Measurements from ENCODE around the gene RBBP7.

RBBP7 gene

GRCh38 chrX:16828124-16828908, 41.8 kb downstream of the RBBP7 start:
- no peaks in the 10 kb centered on the region for H3K9me3 ChIP-seq (ENCODE audit: control extremely low read depth in 1 of 5, control insufficient read depth in 4 of 5, insufficient read depth in 2 of 5, low read depth in 1 of 5, low read length in 4 of 5)
- H3K27me3 ChIP-seq (replicated peaks in 2 of 5; ENCODE audit: control insufficient read depth in 4 of 5, insufficient read depth in 5 of 5, low read length in 4 of 5), result peaks cover 0 to 12% (median 0%) of the 10 kb centered on the region in 5 experiments
- ChIA-PET POLR2A (no interaction called here), CTCF (interaction anchor here (0.9 to 1.8 kb wide), 3 partner anchors 11 to 218 kb away, joined by 3 to 4 read pairs (median 3); no protein-coding TSS in a partner anchor)
- peaks cover 3 to 35% (median 26%) of the 10 kb centered on the region in 4 experiments for H3K36me3 ChIP-seq (ENCODE audit: control insufficient read depth in 4 of 4, insufficient read depth in 4 of 4, low read length in 3 of 4)
- H3K27ac ChIP-seq (ENCODE audit: insufficient read depth in 1 of 2, low read depth in 1 of 2, low read length in 2 of 2, poor library complexity in 1 of 2, severe bottlenecking in 2 of 2), result no peak overlapping the region
- no peaks in the 10 kb centered on the region for H3K4me1 ChIP-seq (ENCODE audit: control extremely low read depth in 1 of 4, control insufficient read depth in 4 of 4, insufficient read depth in 4 of 4, low read length in 3 of 4)
- no peak for DNase-seq
- WGBS (ENCODE audit: insufficient coverage), result 100% methylated on average over 5 of the region's 6 CpGs
- no peak overlapping the region for H3K4me3 ChIP-seq (ENCODE audit: control insufficient read depth in 1 of 7, extremely low read depth in 1 of 7, insufficient read depth in 4 of 7, low read depth in 2 of 7, low read length in 6 of 7)

GRCh38 chrX:16827225-16827624, 42.9 kb downstream of the RBBP7 start:
- ChIA-PET CTCF (interaction anchor here (0.9 to 1.8 kb wide), 5 partner anchors 7 to 219 kb away, joined by 3 to 6 read pairs (median 3); no protein-coding TSS in a partner anchor), POLR2A (no interaction called here)
- peaks cover 0 to 8% (median 0%) of the 10 kb centered on the region in 5 experiments for H3K27me3 ChIP-seq (replicated peaks in 2 of 5; ENCODE audit: control insufficient read depth in 4 of 5, insufficient read depth in 5 of 5, low read length in 4 of 5)
- WGBS (ENCODE audit: insufficient coverage), result 100% methylated on average over 1 of the region's 2 CpGs
- no peak overlapping the region for H3K27ac ChIP-seq (ENCODE audit: insufficient read depth in 1 of 2, low read depth in 1 of 2, low read length in 2 of 2, poor library complexity in 1 of 2, severe bottlenecking in 2 of 2)
- peaks cover 3 to 35% (median 25%) of the 10 kb centered on the region in 4 experiments for H3K36me3 ChIP-seq (ENCODE audit: control insufficient read depth in 4 of 4, insufficient read depth in 4 of 4, low read length in 3 of 4)
- no peak for DNase-seq
- no peaks in the 10 kb centered on the region for H3K4me1 ChIP-seq (ENCODE audit: control extremely low read depth in 1 of 4, control insufficient read depth in 4 of 4, insufficient read depth in 4 of 4, low read length in 3 of 4)
- H3K4me3 ChIP-seq (ENCODE audit: control insufficient read depth in 1 of 7, extremely low read depth in 1 of 7, insufficient read depth in 4 of 7, low read depth in 2 of 7, low read length in 6 of 7), result no peak overlapping the region
- no peaks in the 10 kb centered on the region for H3K9me3 ChIP-seq (ENCODE audit: control extremely low read depth in 1 of 5, control insufficient read depth in 4 of 5, insufficient read depth in 2 of 5, low read depth in 1 of 5, low read length in 4 of 5)

DNA sequence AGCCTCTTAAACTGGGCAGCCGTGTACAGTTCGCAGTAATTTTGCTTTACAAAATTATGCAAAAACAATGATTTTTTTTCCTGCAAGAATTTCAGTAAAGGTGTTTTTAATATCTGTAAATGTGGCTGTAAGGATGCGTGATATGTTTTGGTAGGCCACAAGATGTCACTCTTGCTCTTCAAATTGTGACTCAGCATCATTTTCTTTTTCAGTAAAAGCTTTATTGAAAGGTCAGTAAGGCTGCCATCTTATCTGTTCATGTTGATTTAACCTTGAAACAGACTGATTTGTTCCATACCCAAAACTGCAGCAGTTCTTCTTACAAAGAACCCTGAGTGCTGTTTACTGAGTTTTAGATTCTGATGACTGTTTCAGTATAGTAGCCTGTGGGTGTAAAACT, 44.0 kb downstream of the RBBP7 start:
- H3K4me1 ChIP-seq (ENCODE audit: control extremely low read depth in 1 of 4, control insufficient read depth in 4 of 4, insufficient read depth in 4 of 4, low read length in 3 of 4), result no peaks in the 10 kb centered on the region
- H3K36me3 ChIP-seq (ENCODE audit: control insufficient read depth in 4 of 4, insufficient read depth in 4 of 4, low read length in 3 of 4), result peaks cover 3 to 31% (median 21%) of the 10 kb centered on the region in 4 experiments
- H3K27me3 ChIP-seq (replicated peaks in 2 of 5; ENCODE audit: control insufficient read depth in 4 of 5, insufficient read depth in 5 of 5, low read length in 4 of 5), result peaks cover 0 to 7% (median 0%) of the 10 kb centered on the region in 5 experiments
- ChIA-PET CTCF (interaction anchor here (0.5 to 1.4 kb wide), 12 partner anchors 8 to 257 kb away, joined by 3 to 6 read pairs (median 3); no protein-coding TSS in a partner anchor), POLR2A (no interaction called here)
- peak; percentile 22 to 76 (median 73) for DNase-seq
- WGBS (ENCODE audit: insufficient coverage), result no CpG with 5 or more reads among the region's 3 CpGs
- no peak overlapping the region for H3K27ac ChIP-seq (ENCODE audit: insufficient read depth in 1 of 2, low read depth in 1 of 2, low read length in 2 of 2, poor library complexity in 1 of 2, severe bottlenecking in 2 of 2)
- no peak overlapping the region for H3K4me3 ChIP-seq (ENCODE audit: control insufficient read depth in 1 of 7, extremely low read depth in 1 of 7, insufficient read depth in 4 of 7, low read depth in 2 of 7, low read length in 6 of 7)
- no peaks in the 10 kb centered on the region for H3K9me3 ChIP-seq (ENCODE audit: control extremely low read depth in 1 of 5, control insufficient read depth in 4 of 5, insufficient read depth in 2 of 5, low read depth in 1 of 5, low read length in 4 of 5)

GRCh38 chrX:16825264-16826035, 44.7 kb downstream of the RBBP7 start:
- DNase-seq, result no peak
- WGBS (ENCODE audit: insufficient coverage), result 96% methylated on average over 6 of the region's 8 CpGs
- Histone ChIP-seq H3K4me1 (ENCODE audit: control extremely low read depth in 1 of 4, control insufficient read depth in 4 of 4, insufficient read depth in 4 of 4, low read length in 3 of 4) (no peaks in the 10 kb centered on the region), H3K27me3 (replicated peaks in 2 of 5; ENCODE audit: control insufficient read depth in 4 of 5, insufficient read depth in 5 of 5, low read length in 4 of 5) (peaks cover 0 to 4% (median 0%) of the 10 kb centered on the region in 5 experiments), H3K9me3 (ENCODE audit: control extremely low read depth in 1 of 5, control insufficient read depth in 4 of 5, insufficient read depth in 2 of 5, low read depth in 1 of 5, low read length in 4 of 5) (no peaks in the 10 kb centered on the region), H3K4me3 (ENCODE audit: control insufficient read depth in 1 of 7, extremely low read depth in 1 of 7, insufficient read depth in 4 of 7, low read depth in 2 of 7, low read length in 6 of 7) (no peak overlapping the region), H3K27ac (ENCODE audit: insufficient read depth in 1 of 2, low read depth in 1 of 2, low read length in 2 of 2, poor library complexity in 1 of 2, severe bottlenecking in 2 of 2) (no peak overlapping the region), H3K36me3 (ENCODE audit: control insufficient read depth in 4 of 4, insufficient read depth in 4 of 4, low read length in 3 of 4) (peaks cover 3 to 31% (median 21%) of the 10 kb centered on the region in 4 experiments)
- ChIA-PET POLR2A (no interaction called here), CTCF (interaction anchor here (0.5 to 1.4 kb wide), 10 partner anchors 9 to 258 kb away, joined by 3 to 6 read pairs (median 3); no protein-coding TSS in a partner anchor)

GRCh38 chrX:16822723-16823122, 47.4 kb downstream of the RBBP7 start:
- peaks cover 0 to 3% (median 0%) of the 10 kb centered on the region in 5 experiments for H3K27me3 ChIP-seq (replicated peaks in 2 of 5; ENCODE audit: control insufficient read depth in 4 of 5, insufficient read depth in 5 of 5, low read length in 4 of 5)
- H3K27ac ChIP-seq (ENCODE audit: insufficient read depth in 1 of 2, low read depth in 1 of 2, low read length in 2 of 2, poor library complexity in 1 of 2, severe bottlenecking in 2 of 2), result no peak overlapping the region
- H3K36me3 ChIP-seq (ENCODE audit: control insufficient read depth in 4 of 4, insufficient read depth in 4 of 4, low read length in 3 of 4), result peaks cover 0 to 23% (median 7%) of the 10 kb centered on the region in 4 experiments
- no peaks in the 10 kb centered on the region for H3K9me3 ChIP-seq (ENCODE audit: control extremely low read depth in 1 of 5, control insufficient read depth in 4 of 5, insufficient read depth in 2 of 5, low read depth in 1 of 5, low read length in 4 of 5)
- H3K4me1 ChIP-seq (ENCODE audit: control extremely low read depth in 1 of 4, control insufficient read depth in 4 of 4, insufficient read depth in 4 of 4, low read length in 3 of 4), result no peaks in the 10 kb centered on the region
- ChIA-PET POLR2A (no interaction called here), CTCF (no interaction called here)
- no peak overlapping the region for H3K4me3 ChIP-seq (ENCODE audit: control insufficient read depth in 1 of 7, extremely low read depth in 1 of 7, insufficient read depth in 4 of 7, low read depth in 2 of 7, low read length in 6 of 7)
- peak in 2 of 3 donors; percentile 21 to 44 for DNase-seq
- WGBS (ENCODE audit: insufficient coverage), result 100% methylated on average over 2 of the region's 2 CpGs

DNA sequence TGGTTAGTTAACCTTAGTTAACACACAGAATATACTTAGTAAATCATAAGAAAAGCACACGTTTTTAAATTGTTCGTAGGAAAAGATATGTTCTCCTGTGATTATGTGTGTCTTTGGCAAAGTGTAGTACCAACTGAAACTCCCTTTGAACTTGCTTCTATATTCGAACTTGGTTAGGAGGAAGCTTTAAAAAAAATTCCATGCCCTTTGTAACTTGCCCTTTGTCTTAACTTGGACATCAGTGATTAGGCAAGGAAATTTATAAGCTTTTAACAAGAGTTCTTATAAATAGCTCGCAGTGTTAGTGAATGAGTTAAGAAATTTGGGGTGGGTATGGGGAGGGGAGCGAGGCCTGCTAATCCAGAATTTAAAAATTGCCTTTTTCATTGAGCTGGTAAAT, 50.5 kb downstream of the RBBP7 start:
- no peak overlapping the region for H3K4me3 ChIP-seq (ENCODE audit: control insufficient read depth in 1 of 7, extremely low read depth in 1 of 7, insufficient read depth in 4 of 7, low read depth in 2 of 7, low read length in 6 of 7)
- peaks cover 0 to 2% (median 0%) of the 10 kb centered on the region in 4 experiments for H3K4me1 ChIP-seq (ENCODE audit: control extremely low read depth in 1 of 4, control insufficient read depth in 4 of 4, insufficient read depth in 4 of 4, low read length in 3 of 4)
- no peak for DNase-seq
- POLR2A ChIA-PET, result no interaction called here
- CTCF ChIA-PET, result no interaction called here
- WGBS (ENCODE audit: insufficient coverage), result 100% methylated on average over 1 of the region's 5 CpGs
- no peak overlapping the region for H3K27ac ChIP-seq (ENCODE audit: insufficient read depth in 1 of 2, low read depth in 1 of 2, low read length in 2 of 2, poor library complexity in 1 of 2, severe bottlenecking in 2 of 2)
- H3K36me3 ChIP-seq (ENCODE audit: control insufficient read depth in 4 of 4, insufficient read depth in 4 of 4, low read length in 3 of 4), result peaks cover 0 to 23% (median 7%) of the 10 kb centered on the region in 4 experiments
- H3K9me3 ChIP-seq (ENCODE audit: control extremely low read depth in 1 of 5, control insufficient read depth in 4 of 5, insufficient read depth in 2 of 5, low read depth in 1 of 5, low read length in 4 of 5), result no peaks in the 10 kb centered on the region
- peaks cover 0 to 3% (median 0%) of the 10 kb centered on the region in 5 experiments for H3K27me3 ChIP-seq (replicated peaks in 2 of 5; ENCODE audit: control insufficient read depth in 4 of 5, insufficient read depth in 5 of 5, low read length in 4 of 5)
